Vagina (tissue), 2 donors: ENCODE results near the gene FANCC.

Experiments used
- CTCF ChIP-seq, 3 experiments: fragments of 450-650 bp in 2 of 3; fragments of 200-600 bp in 1 of 3; sonication (generic) in 1 of 3; IDR thresholded peaks; one replicate each; pipeline ENCODE4 v1.5.1; 2017 to 2019; ENCODE audit warnings: antibody characterized with exemption in 3 of 3, mild to moderate bottlenecking in 2 of 3, moderate library complexity in 2 of 3
- POLR2A ChIP-seq, 2 donors: fragments of 450-650 bp; IDR thresholded peaks; one replicate each; pipeline ENCODE4 v1.6.1; 2017; ENCODE audit warnings: antibody characterized with exemption in 2 of 2, mild to moderate bottlenecking in 2 of 2, moderate library complexity in 2 of 2
- POLR2AphosphoS5 ChIP-seq, 2 donors: sonication (generic); formaldehyde crosslinking; IDR thresholded peaks; one replicate each; pipeline ENCODE4 v1.9.0; 2017; ENCODE audit warnings: antibody characterized with exemption in 2 of 2, mild to moderate bottlenecking in 2 of 2, low read depth in 1 of 2; ENCODE audit not compliant: insufficient read depth in 1 of 2

- TF ChIP-seq CTCF (IDR thresholded peaks at IDR 0.05), result no peak
- no peak for TF ChIP-seq POLR2A (IDR thresholded peaks at IDR 0.05)
- TF ChIP-seq POLR2AphosphoS5 (IDR thresholded peaks at IDR 0.05; ENCODE audit: insufficient read depth in 1 of 2, low read depth in 1 of 2), result no peak
Observed at GRCh38 chr9:95171001-95171400, 146.5 kb downstream of the FANCC start.
